Smooth muscle cell (in vitro differentiated cells): ENCODE data around the gene JAK3. TPM values are rescaled to one million over a fixed set of nuclear protein-coding genes. Genes with fewer than 3 reads are reported as not detected.

ENCODE experiments used
- DNase-seq: peaks from one replicate; lab custom pipeline; 2025; ENCODE audit not compliant: unreplicated experiment; lab: John Stamatoyannopoulos, UW
- H2AFZ ChIP-seq: fragments of 200-600 bp; sonication (generic); 2 replicates; pipeline ENCODE4 v1.6.0; 2016; ENCODE audit warnings: antibody characterized with exemption, low read depth, mild to moderate bottlenecking
- H3F3A ChIP-seq: fragments of 200-600 bp; sonication (generic); 2 replicates; pipeline ENCODE4 v1.6.0; 2017; ENCODE audit warnings: antibody characterized with exemption, low read depth
- H3K27ac ChIP-seq: fragments of 200-600 bp; sonication (generic); 2 replicates; pipeline ENCODE4 v1.5.1; 2016; ENCODE audit warnings: low read depth, mild to moderate bottlenecking
- H3K27me3 ChIP-seq: fragments of 200-600 bp; sonication (generic); 2 replicates; pipeline ENCODE4 v1.6.1; 2016; ENCODE audit warnings: low read depth, mild to moderate bottlenecking
- H3K36me3 ChIP-seq: fragments of 200-600 bp; sonication (generic); 2 replicates; pipeline ENCODE4 v1.5.1; 2016; ENCODE audit warnings: low read depth
- H3K4me1 ChIP-seq: fragments of 200-600 bp; sonication (generic); 2 replicates; pipeline ENCODE4 v1.5.1; 2016; ENCODE audit warnings: low read depth
- H3K4me2 ChIP-seq: fragments of 200-600 bp; sonication (generic); 2 replicates; pipeline ENCODE4 v1.6.0; 2016; ENCODE audit warnings: mild to moderate bottlenecking
- H3K4me3 ChIP-seq: fragments of 200-600 bp; sonication (generic); 2 replicates; pipeline ENCODE4 v1.5.1; 2016; ENCODE audit warnings: mild to moderate bottlenecking
- H3K79me2 ChIP-seq: fragments of 200-600 bp; sonication (generic); 2 replicates; pipeline ENCODE4 v1.6.0; 2016; ENCODE audit warnings: low read depth, mild to moderate bottlenecking
- H3K9ac ChIP-seq: fragments of 200-600 bp; sonication (generic); 2 replicates; pipeline ENCODE4 v1.6.0; 2016; ENCODE audit warnings: low read depth
- H3K9me3 ChIP-seq: fragments of 200-600 bp; sonication (generic); replicated peaks from 2 replicates; pipeline ENCODE4 v1.5.1; 2016; ENCODE audit warnings: low read depth
- H4K20me1 ChIP-seq: fragments of 200-600 bp; sonication (generic); 2 replicates; pipeline ENCODE4 v1.6.0; 2016; ENCODE audit warnings: low read depth
- CTCF ChIP-seq: fragments of 200-600 bp; sonication (generic); IDR thresholded peaks from 2 replicates; pipeline ENCODE4 v1.5.1; 2017; ENCODE audit warnings: borderline replicate concordance, mild to moderate bottlenecking, antibody characterized with exemption; ENCODE audit not compliant: insufficient read depth, poor library complexity, severe bottlenecking
- WGBS: methylation state at CpG from one replicate; pipeline ENCODE4 v1.1.7; 2016; ENCODE audit warnings: low lambda C conversion rate; 5-methylcytosine and 5-hydroxymethylcytosine counted together
- polyA plus RNA-seq: library from polyadenylated mRNA; unstranded; fragments of >200 nt; fragmentation: Nextera tagmentation; extraction: Ambion mirVana; gene quantifications from 2 replicates; pipeline ENCODE4 v1.2.1, GENCODE V29; 2016
- total RNA-seq: library from RNA; depleted of rRNA; stranded (reverse); fragments of >200 nt; gene quantifications from 2 replicates; pipeline ENCODE4 v1.2.3, GENCODE V29; 2014

JAK3 gene
- total RNA-seq (8.8 and 10.8 TPM in 2 replicates), polyA plus RNA-seq (9.7 and 10.7 TPM in 2 replicates)

GRCh38 chr19:17847538-17848366 lies at the start of gene JAK3:
Gene JAK3 (minus strand): TSS chr19:17847982. CDS start chr19:17844417, 3,565 bp downstream.
- H3K36me3 ChIP-seq: no peaks in the 10 kb centered on the region
- no peak within 1 kb of the TSS for H3K9ac ChIP-seq
- peaks cover 6% of the 10 kb centered on the region for H3K4me1 ChIP-seq
- peak within 1 kb of the TSS; percentile 87 for H2AFZ ChIP-seq
- peak; percentile 72 for DNase-seq
- H3K27me3 ChIP-seq: no peaks in the 10 kb centered on the region
- H4K20me1 ChIP-seq: no peaks in the 10 kb centered on the region
- 24% methylated on average over 21 of the region's 40 CpGs for WGBS
- H3F3A ChIP-seq: peaks cover 4% of the 10 kb centered on the region
- peak within 1 kb of the TSS; percentile 82 for H3K27ac ChIP-seq
- H3K4me3 ChIP-seq: peak within 1 kb of the TSS; percentile 46
- no peak for TF ChIP-seq CTCF
- H3K79me2 ChIP-seq: no peaks in the 10 kb centered on the region
- peak within 1 kb of the TSS; percentile 87 for H3K4me2 ChIP-seq
- no peaks in the 10 kb centered on the region for H3K9me3 ChIP-seq

- TF ChIP-seq CTCF: no peak
- WGBS: 87% methylated on average over 9 of the region's 9 CpGs
- Histone ChIP-seq H3K9ac (no peak overlapping the region), H3K4me1 (no peaks in the 10 kb centered on the region), H3K79me2 (no peaks in the 10 kb centered on the region), H3K27ac (no peak overlapping the region), H3K27me3 (no peaks in the 10 kb centered on the region), H3K4me2 (no peak overlapping the region), H3F3A (no peaks in the 10 kb centered on the region), H4K20me1 (no peaks in the 10 kb centered on the region), H3K36me3 (no peaks in the 10 kb centered on the region), H2AFZ (no peak overlapping the region), H3K4me3 (no peak overlapping the region), H3K9me3 (no peaks in the 10 kb centered on the region)
- DNase-seq: no peak
Observed at GRCh38 chr19:17893766-17894165, 46.0 kb upstream of the JAK3 start.

GRCh38 chr19:17889609-17890214 lies 41.9 kb upstream of the JAK3 start:
- Histone ChIP-seq H3K4me3 (no peak overlapping the region), H3K27me3 (no peaks in the 10 kb centered on the region), H3K36me3 (no peaks in the 10 kb centered on the region), H3K79me2 (no peaks in the 10 kb centered on the region), H4K20me1 (no peaks in the 10 kb centered on the region), H3K4me1 (no peaks in the 10 kb centered on the region), H3K27ac (no peak overlapping the region), H3K9me3 (no peaks in the 10 kb centered on the region), H3K9ac (no peak overlapping the region), H3F3A (no peaks in the 10 kb centered on the region), H3K4me2 (no peak overlapping the region), H2AFZ (no peak overlapping the region)
- peak; percentile 18 for DNase-seq
- WGBS: 32% methylated on average over 18 of the region's 18 CpGs
- TF ChIP-seq CTCF: no peak
